ENCODE data around the gene SPDYE2. TPM values are rescaled to one million over a fixed set of nuclear protein-coding genes. Genes with fewer than 3 reads are reported as not detected.
"Not testable (repeated sequence)": the region's sequence is repeated elsewhere in the genome, so short reads cannot be mapped to it uniquely, and the experiment has no call there.

Gene SPDYE2
- total RNA-seq, 1 experiment from 2014 or later = not detected

DNA sequence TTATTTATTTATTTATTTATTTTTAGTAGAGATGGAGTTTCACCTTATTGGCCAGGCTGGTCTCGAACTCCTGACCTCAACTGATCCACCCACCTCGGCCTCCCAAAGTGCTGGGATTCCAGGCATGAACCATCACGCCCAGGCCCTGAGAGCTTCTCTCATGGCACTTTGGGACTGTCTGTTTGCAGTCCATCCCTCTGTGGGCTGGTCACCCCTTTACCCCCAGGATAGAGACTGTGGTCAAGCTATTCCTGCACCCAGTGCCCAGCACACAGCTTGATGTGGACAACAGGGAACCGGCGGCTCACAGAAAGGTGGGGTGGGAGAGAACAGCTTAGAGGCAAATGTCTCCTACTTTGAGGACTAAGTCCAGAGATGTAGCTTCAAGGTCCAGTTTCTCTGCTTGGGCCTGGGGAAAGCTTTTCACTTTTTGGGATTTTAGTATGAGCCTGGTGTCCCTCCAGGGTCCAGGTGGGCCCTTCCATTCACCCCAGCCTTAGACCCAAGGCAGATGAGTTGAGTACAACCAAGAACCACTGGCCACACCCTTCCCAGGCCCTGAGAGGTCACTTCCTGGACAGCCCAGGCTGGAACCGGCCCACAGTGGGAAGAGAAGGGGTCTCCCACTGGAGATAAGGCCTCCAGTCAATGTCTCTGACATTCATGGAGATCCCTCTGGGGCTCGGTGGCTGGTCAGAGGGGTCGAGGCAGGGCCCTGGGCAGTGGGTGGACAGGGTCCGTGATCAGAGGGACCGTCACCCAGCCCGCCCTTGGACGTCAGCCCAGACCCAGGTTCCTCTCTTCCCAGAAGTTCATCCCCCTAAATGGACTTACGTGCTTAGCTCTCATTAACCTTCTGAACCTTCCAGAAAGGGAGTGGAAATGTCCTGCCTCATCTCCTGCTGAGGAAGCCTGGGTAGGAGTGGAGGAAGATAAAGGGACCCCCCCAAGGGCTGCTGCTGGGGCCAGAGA is 22.9 kb upstream of the SPDYE2 start:
- CTCF ChIA-PET; POLR2A ChIA-PET (ENCODE audit: low non-redundant PET); H3K9me3 ChIP-seq (ENCODE audit: low read depth, low read length, poor library complexity, severe bottlenecking); H3K4me1 ChIP-seq (ENCODE audit: insufficient read depth, low read length, poor library complexity, severe bottlenecking); intact Hi-C loops (cut with micrococcal nuclease; ENCODE audit: unreplicated experiment); H3K27ac ChIP-seq (ENCODE audit: low read depth, low read length, poor library complexity, severe bottlenecking); H3K27me3 ChIP-seq (replicated peaks; ENCODE audit: insufficient read depth, low read depth, low read length, poor library complexity); BruUV-seq (replicated peaks); DNase-seq (ENCODE audit: low spot score); H3K36me3 ChIP-seq (ENCODE audit: insufficient read depth, low read length, poor library complexity, severe bottlenecking); H3K4me3 ChIP-seq (ENCODE audit: low read depth, low read length, poor library complexity, severe bottlenecking): not testable (repeated sequence)

- H3K4me3 ChIP-seq (ENCODE audit: low read depth, low read length, poor library complexity, severe bottlenecking); POLR2A ChIA-PET (ENCODE audit: low non-redundant PET); BruUV-seq (replicated peaks); H3K27ac ChIP-seq (ENCODE audit: low read depth, low read length, poor library complexity, severe bottlenecking); H3K27me3 ChIP-seq (replicated peaks; ENCODE audit: insufficient read depth, low read depth, low read length, poor library complexity); intact Hi-C loops (cut with micrococcal nuclease; ENCODE audit: unreplicated experiment); CTCF ChIA-PET; DNase-seq (ENCODE audit: low spot score); H3K9me3 ChIP-seq (ENCODE audit: low read depth, low read length, poor library complexity, severe bottlenecking); H3K36me3 ChIP-seq (ENCODE audit: insufficient read depth, low read length, poor library complexity, severe bottlenecking); H3K4me1 ChIP-seq (ENCODE audit: insufficient read depth, low read length, poor library complexity, severe bottlenecking): not testable (repeated sequence)
These were observed 19.4 kb upstream of the SPDYE2 start for GRCh38 chr7:102531583-102531982.

GRCh38 chr7:102532127-102532526 is 18.9 kb upstream of the SPDYE2 start:
- H3K36me3 ChIP-seq (ENCODE audit: insufficient read depth, low read length, poor library complexity, severe bottlenecking); H3K4me3 ChIP-seq (ENCODE audit: low read depth, low read length, poor library complexity, severe bottlenecking); CTCF ChIA-PET; H3K27ac ChIP-seq (ENCODE audit: low read depth, low read length, poor library complexity, severe bottlenecking); BruUV-seq (replicated peaks); intact Hi-C loops (cut with micrococcal nuclease; ENCODE audit: unreplicated experiment); POLR2A ChIA-PET (ENCODE audit: low non-redundant PET); H3K4me1 ChIP-seq (ENCODE audit: insufficient read depth, low read length, poor library complexity, severe bottlenecking); H3K9me3 ChIP-seq (ENCODE audit: low read depth, low read length, poor library complexity, severe bottlenecking); H3K27me3 ChIP-seq (replicated peaks; ENCODE audit: insufficient read depth, low read depth, low read length, poor library complexity); DNase-seq (ENCODE audit: low spot score): not testable (repeated sequence)

GRCh38 chr7:102535062-102535615 is 15.9 kb upstream of the SPDYE2 start:
- POLR2A ChIA-PET (ENCODE audit: low non-redundant PET); BruUV-seq (replicated peaks); intact Hi-C loops (cut with micrococcal nuclease; ENCODE audit: unreplicated experiment): not testable (repeated sequence)

GRCh38 chr7:102540604-102541003 is 10.4 kb upstream of the SPDYE2 start:
- BruUV-seq (replicated peaks); H3K36me3 ChIP-seq (ENCODE audit: insufficient read depth, low read length, poor library complexity, severe bottlenecking); H3K4me3 ChIP-seq (ENCODE audit: low read depth, low read length, poor library complexity, severe bottlenecking); H3K4me1 ChIP-seq (ENCODE audit: insufficient read depth, low read length, poor library complexity, severe bottlenecking); DNase-seq (ENCODE audit: low spot score); H3K9me3 ChIP-seq (ENCODE audit: low read depth, low read length, poor library complexity, severe bottlenecking); CTCF ChIA-PET; POLR2A ChIA-PET (ENCODE audit: low non-redundant PET); H3K27ac ChIP-seq (ENCODE audit: low read depth, low read length, poor library complexity, severe bottlenecking); intact Hi-C loops (cut with micrococcal nuclease; ENCODE audit: unreplicated experiment); H3K27me3 ChIP-seq (replicated peaks; ENCODE audit: insufficient read depth, low read depth, low read length, poor library complexity): not testable (repeated sequence)

More at GRCh38 chr7:102535062-102535615, 15.9 kb upstream of the SPDYE2 start:
- H3K27ac ChIP-seq (ENCODE audit: low read depth, low read length, poor library complexity, severe bottlenecking); H3K4me1 ChIP-seq (ENCODE audit: insufficient read depth, low read length, poor library complexity, severe bottlenecking); DNase-seq (ENCODE audit: low spot score); H3K27me3 ChIP-seq (replicated peaks; ENCODE audit: insufficient read depth, low read depth, low read length, poor library complexity); H3K36me3 ChIP-seq (ENCODE audit: insufficient read depth, low read length, poor library complexity, severe bottlenecking); CTCF ChIA-PET; H3K9me3 ChIP-seq (ENCODE audit: low read depth, low read length, poor library complexity, severe bottlenecking); H3K4me3 ChIP-seq (ENCODE audit: low read depth, low read length, poor library complexity, severe bottlenecking): not testable (repeated sequence)

DNA sequence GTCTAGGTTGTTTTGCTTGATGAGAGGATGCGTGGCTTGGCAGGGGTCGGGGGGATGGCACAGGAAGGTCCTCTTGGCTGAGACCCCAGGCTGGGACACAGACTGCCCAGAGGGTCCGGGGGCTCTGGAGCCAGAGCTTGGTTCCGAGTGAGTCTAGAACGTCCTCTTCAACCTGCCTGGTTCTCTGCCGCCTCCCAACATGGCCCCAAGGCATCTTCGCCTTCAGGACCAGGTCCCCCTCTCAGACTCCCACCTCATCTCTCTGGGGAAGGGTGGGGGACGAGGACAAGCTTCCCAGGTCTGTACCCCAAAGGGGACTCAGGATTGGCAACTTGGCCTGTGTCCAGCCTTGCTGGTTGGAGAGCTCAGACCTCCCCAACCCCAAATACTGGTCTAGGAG is 8.9 kb upstream of the SPDYE2 start:
- DNase-seq (ENCODE audit: low spot score); CTCF ChIA-PET; H3K9me3 ChIP-seq (ENCODE audit: low read depth, low read length, poor library complexity, severe bottlenecking); H3K27me3 ChIP-seq (replicated peaks; ENCODE audit: insufficient read depth, low read depth, low read length, poor library complexity); H3K4me3 ChIP-seq (ENCODE audit: low read depth, low read length, poor library complexity, severe bottlenecking); H3K27ac ChIP-seq (ENCODE audit: low read depth, low read length, poor library complexity, severe bottlenecking); intact Hi-C loops (cut with micrococcal nuclease; ENCODE audit: unreplicated experiment); POLR2A ChIA-PET (ENCODE audit: low non-redundant PET); H3K4me1 ChIP-seq (ENCODE audit: insufficient read depth, low read length, poor library complexity, severe bottlenecking); H3K36me3 ChIP-seq (ENCODE audit: insufficient read depth, low read length, poor library complexity, severe bottlenecking); BruUV-seq (replicated peaks): not testable (repeated sequence)

DNA sequence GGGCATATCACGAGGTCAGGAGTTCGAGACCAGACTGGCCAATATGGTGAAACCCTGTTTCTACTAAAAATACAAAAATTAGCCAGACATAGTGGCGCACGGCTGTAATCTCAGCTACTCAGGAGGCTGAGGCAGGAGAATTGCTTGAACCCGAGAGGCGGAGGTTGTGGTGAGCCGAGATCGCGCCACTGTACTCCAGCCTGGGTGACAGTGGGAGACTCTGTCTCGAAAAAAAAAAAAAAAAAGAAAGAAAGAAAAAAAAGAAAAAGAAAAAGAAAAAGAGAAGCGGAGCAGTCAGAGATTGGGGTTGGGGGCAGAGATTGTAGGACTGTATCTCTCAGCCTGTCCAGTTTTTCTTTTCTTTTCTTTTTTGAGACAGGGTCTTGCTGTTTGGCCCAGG is 8.3 kb upstream of the SPDYE2 start:
- BruUV-seq (replicated peaks); CTCF ChIA-PET: not testable (repeated sequence)

More for the DNA sequence above, 8.3 kb upstream of the SPDYE2 start:
- POLR2A ChIA-PET (ENCODE audit: low non-redundant PET); H3K4me1 ChIP-seq (ENCODE audit: insufficient read depth, low read length, poor library complexity, severe bottlenecking); H3K27ac ChIP-seq (ENCODE audit: low read depth, low read length, poor library complexity, severe bottlenecking); DNase-seq (ENCODE audit: low spot score); H3K9me3 ChIP-seq (ENCODE audit: low read depth, low read length, poor library complexity, severe bottlenecking); H3K4me3 ChIP-seq (ENCODE audit: low read depth, low read length, poor library complexity, severe bottlenecking); H3K27me3 ChIP-seq (replicated peaks; ENCODE audit: insufficient read depth, low read depth, low read length, poor library complexity); intact Hi-C loops (cut with micrococcal nuclease; ENCODE audit: unreplicated experiment); H3K36me3 ChIP-seq (ENCODE audit: insufficient read depth, low read length, poor library complexity, severe bottlenecking): not testable (repeated sequence)

Measured in A673 (cell line).